Glutamatergic neuron (in vitro differentiated cells): ENCODE data around the gene GDPGP1. TPM values are rescaled to one million over a fixed set of nuclear protein-coding genes. Genes with fewer than 3 reads are reported as not detected.
A peak's percentile ranks its signal among the peaks of the same experiment; 100 is the strongest.
"Not testable (repeated sequence)": the region's sequence is repeated elsewhere in the genome, so short reads cannot be mapped to it uniquely, and the experiment has no call there.

Source experiments
- DNase-seq: peaks from one replicate; pipeline ENCODE4 v3.0.0; 2022
- H3K27ac Mint-ChIP-seq: one replicate; pipeline ENCODE4 v1.8.0; 2020; ENCODE audit warnings: mild to moderate bottlenecking, mixed read lengths, inconsistent platforms; ENCODE audit not compliant: unreplicated experiment
- H3K27me3 Mint-ChIP-seq: one replicate; pipeline ENCODE4 v1.8.0; 2020; ENCODE audit warnings: mild to moderate bottlenecking, moderate library complexity, mixed read lengths, inconsistent platforms; ENCODE audit not compliant: unreplicated experiment
- H3K36me3 Mint-ChIP-seq: one replicate; pipeline ENCODE4 v1.8.0; 2020; ENCODE audit warnings: mild to moderate bottlenecking, mixed read lengths, inconsistent platforms; ENCODE audit not compliant: unreplicated experiment
- H3K4me1 Mint-ChIP-seq: one replicate; pipeline ENCODE4 v1.8.0; 2020; ENCODE audit warnings: mild to moderate bottlenecking, low read depth, mixed read lengths, inconsistent platforms; ENCODE audit not compliant: unreplicated experiment
- H3K4me3 Mint-ChIP-seq: one replicate; pipeline ENCODE4 v1.8.0; 2020; ENCODE audit warnings: mild to moderate bottlenecking, mixed read lengths, inconsistent platforms; ENCODE audit not compliant: unreplicated experiment
- H3K9me3 Mint-ChIP-seq: one replicate; pipeline ENCODE4 v1.8.0; 2020; ENCODE audit warnings: mild to moderate bottlenecking, moderate library complexity, mixed read lengths, inconsistent platforms; ENCODE audit not compliant: unreplicated experiment
- CTCF ChIP-seq: fragments of 200-600 bp; sonication (generic); IDR thresholded peaks from one replicate; pipeline ENCODE4 v1.5.0; 2021; ENCODE audit not compliant: partially characterized antibody, unreplicated experiment
- long read RNA-seq: library from polyadenylated mRNA; unstranded; transcript quantifications from one replicate; pipeline ENCODE4 v2.0.0, GENCODE V29; 2020; ENCODE audit not compliant: unreplicated experiment
- total RNA-seq: library from RNA; stranded (reverse); fragmentation: NEBNext Ultra II Directional; extraction: Animal tissue kit (Norgen Biotek cat#: 25700); gene quantifications from one replicate; pipeline ENCODE4 v1.2.1, GENCODE V29; 2021; ENCODE audit not compliant: unreplicated experiment

The GDPGP1 gene, protein sequence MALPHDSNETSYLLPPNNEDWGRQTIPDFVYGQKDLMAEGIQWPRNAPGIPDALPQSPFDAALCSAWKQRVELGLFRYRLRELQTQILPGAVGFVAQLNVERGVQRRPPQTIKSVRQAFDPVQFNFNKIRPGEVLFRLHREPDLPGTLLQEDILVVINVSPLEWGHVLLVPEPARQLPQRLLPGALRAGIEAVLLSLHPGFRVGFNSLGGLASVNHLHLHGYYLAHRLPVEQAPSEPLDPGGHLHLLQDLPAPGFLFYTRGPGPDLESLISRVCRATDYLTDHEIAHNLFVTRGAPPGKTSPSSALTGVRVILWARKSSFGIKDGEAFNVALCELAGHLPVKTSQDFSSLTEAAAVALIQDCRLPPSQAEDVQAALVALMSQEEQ
- total RNA-seq, result 7.4 TPM
- long read RNA-seq, partial matches to known transcripts, result 1 of 2 reads
- long read RNA-seq, other reads (novel, unspliced or antisense), result 0 of 2 reads

- no peak for DNase-seq
- Mint-ChIP-seq H3K4me3 (peak within 1 kb of the TSS; percentile 85), H3K27ac (no peak within 1 kb of the TSS), H3K27me3 (peaks cover 9% of the 10 kb centered on the region), H3K9me3 (peaks cover 7% of the 10 kb centered on the region), H3K36me3 (peaks cover 8% of the 10 kb centered on the region), H3K4me1 (peaks cover 3% of the 10 kb centered on the region)
- no peak for TF ChIP-seq CTCF
Measured at GRCh38 chr15:90234096-90234988, at the start of gene GDPGP1. GDPGP1 (plus strand) TSS chr15:90234209; CDS start chr15:90240909, 6,700 bp downstream.

- no peaks in the 10 kb centered on the region for H3K36me3 Mint-ChIP-seq
- H3K9me3 Mint-ChIP-seq, result no peaks in the 10 kb centered on the region
- H3K4me1 Mint-ChIP-seq, result peaks cover 3% of the 10 kb centered on the region
- H3K27ac Mint-ChIP-seq, result no peak overlapping the region
- no peak for TF ChIP-seq CTCF
- H3K27me3 Mint-ChIP-seq, result peaks cover 2% of the 10 kb centered on the region
- peak overlapping the region; percentile 81 for H3K4me3 Mint-ChIP-seq
- DNase-seq, result peak; percentile 72
Measured at GRCh38 chr15:90184786-90185704, 49.0 kb upstream of the GDPGP1 start.

DNA sequence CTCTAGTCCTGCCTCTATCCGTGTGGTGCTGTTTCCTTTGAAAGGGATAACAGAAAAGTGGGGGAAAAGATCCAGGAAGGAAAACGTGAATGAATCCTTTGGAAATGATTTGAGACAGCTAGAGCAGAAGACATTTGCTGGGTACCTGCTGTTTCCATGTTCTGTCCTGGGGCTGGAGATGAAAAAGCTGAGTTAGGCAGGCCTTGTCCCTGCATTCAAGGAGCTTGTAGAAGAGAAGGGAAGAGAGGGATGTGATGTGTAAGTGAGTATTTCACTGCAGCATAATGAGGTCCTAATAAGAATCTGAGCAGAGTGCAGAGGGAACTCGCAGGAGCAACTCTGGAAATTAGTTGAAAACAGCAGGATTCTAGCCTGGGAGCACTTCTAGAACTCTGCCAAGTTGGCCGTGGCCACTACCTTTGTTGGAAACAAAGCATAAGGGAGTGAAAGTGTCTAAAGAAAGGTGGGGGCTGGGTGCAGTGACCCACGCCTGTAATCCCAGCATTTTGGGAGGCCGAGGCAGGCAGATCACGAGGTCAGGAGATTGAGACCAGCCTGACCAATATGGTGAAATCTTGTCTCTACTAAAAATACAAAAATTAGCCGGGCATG, 46.6 kb upstream of the GDPGP1 start:
- Mint-ChIP-seq H3K4me1 (peaks cover 7% of the 10 kb centered on the region), H3K9me3 (peaks cover 3% of the 10 kb centered on the region), H3K27ac (peak overlapping the region; percentile 19), H3K4me3 (no peak overlapping the region), H3K27me3 (peaks cover 2% of the 10 kb centered on the region), H3K36me3 (no peaks in the 10 kb centered on the region)
- DNase-seq, result no peak
- TF ChIP-seq CTCF, result no peak

DNA sequence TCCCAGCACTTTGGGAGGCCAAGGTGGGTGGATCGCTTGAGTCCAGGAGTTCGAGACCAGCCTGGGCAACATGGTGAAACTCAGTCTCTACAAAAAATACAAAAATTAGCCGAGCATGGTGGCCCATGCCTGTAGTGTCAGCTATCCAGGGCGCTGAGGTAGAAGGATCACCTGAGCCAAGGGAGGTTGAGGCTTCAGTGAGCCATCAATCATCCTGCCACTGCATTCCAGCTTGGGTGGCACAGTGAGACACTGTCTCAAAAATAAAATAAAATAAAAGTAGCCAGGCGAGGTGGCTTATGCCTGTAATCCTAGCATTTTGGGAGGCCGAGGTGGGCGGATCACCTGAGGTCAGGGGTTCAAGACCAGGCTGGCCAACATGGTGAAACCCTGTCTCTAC, 45.9 kb upstream of the GDPGP1 start:
- not testable (repeated sequence) for H3K4me3 Mint-ChIP-seq, H3K27ac Mint-ChIP-seq, H3K36me3 Mint-ChIP-seq, H3K9me3 Mint-ChIP-seq, H3K27me3 Mint-ChIP-seq, DNase-seq
- H3K4me1 Mint-ChIP-seq, result peaks cover 11% of the 10 kb centered on the region
